ENCODE data around the gene OR4N2. TPM values are rescaled to one million over a fixed set of nuclear protein-coding genes. Genes with fewer than 3 reads are reported as not detected.
"Not testable (repeated sequence)": the region's sequence is repeated elsewhere in the genome, so short reads cannot be mapped to it uniquely, and the experiment has no call there.

Gene OR4N2, protein sequence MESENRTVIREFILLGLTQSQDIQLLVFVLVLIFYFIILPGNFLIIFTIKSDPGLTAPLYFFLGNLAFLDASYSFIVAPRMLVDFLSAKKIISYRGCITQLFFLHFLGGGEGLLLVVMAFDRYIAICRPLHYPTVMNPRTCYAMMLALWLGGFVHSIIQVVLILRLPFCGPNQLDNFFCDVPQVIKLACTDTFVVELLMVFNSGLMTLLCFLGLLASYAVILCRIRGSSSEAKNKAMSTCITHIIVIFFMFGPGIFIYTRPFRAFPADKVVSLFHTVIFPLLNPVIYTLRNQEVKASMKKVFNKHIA
- total RNA-seq: not detected

DNA sequence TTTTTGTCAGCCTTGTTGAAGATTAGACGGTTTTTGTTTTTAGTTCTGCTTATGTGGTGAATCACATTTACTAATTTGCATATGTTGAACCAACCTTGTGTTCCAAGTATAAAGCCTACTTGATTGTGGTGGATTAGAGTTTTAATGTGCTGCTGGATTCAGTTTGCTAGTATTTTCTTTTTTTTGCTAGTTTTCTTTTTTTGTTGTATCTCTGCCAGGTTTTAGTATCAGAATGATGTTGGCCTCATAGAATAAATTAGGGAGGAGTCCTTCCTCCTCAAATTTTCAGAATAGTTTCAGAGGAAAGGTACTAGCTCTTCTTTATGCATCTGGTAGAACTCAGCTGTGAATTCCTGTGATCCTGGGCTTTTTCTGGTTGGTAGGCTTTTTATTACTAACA lies at the start of gene OR4N2:
TSS of gene OR4N2 (plus strand) at position 301 of the 400 bp plus-strand sequence. CDS start 23,679 bp downstream, outside the sequence.
- ATAC-seq; H3K4me1 Mint-ChIP-seq (ENCODE audit: low read depth); POLR2A ChIA-PET; CTCF ChIA-PET; H3K4me3 Mint-ChIP-seq; H3K27ac Mint-ChIP-seq; DNase-seq; H3K27me3 Mint-ChIP-seq (ENCODE audit: low read depth); H3K36me3 Mint-ChIP-seq (ENCODE audit: low read depth); H3K9me3 Mint-ChIP-seq (ENCODE audit: insufficient read depth): not testable (repeated sequence)

- CTCF ChIA-PET: no interaction called here
- Mint-ChIP-seq H3K4me1 (ENCODE audit: low read depth) (no peaks in the 10 kb centered on the region), H3K27ac (no peak overlapping the region), H3K27me3 (ENCODE audit: low read depth) (no peaks in the 10 kb centered on the region), H3K36me3 (ENCODE audit: low read depth) (no peaks in the 10 kb centered on the region), H3K9me3 (ENCODE audit: insufficient read depth) (no peaks in the 10 kb centered on the region), H3K4me3 (no peak overlapping the region)
- POLR2A ChIA-PET: no interaction called here
- ATAC-seq: no peak
- no peak for DNase-seq
Measured at GRCh38 chr14:19754172-19754571, 49.4 kb upstream of the OR4N2 start.

DNA sequence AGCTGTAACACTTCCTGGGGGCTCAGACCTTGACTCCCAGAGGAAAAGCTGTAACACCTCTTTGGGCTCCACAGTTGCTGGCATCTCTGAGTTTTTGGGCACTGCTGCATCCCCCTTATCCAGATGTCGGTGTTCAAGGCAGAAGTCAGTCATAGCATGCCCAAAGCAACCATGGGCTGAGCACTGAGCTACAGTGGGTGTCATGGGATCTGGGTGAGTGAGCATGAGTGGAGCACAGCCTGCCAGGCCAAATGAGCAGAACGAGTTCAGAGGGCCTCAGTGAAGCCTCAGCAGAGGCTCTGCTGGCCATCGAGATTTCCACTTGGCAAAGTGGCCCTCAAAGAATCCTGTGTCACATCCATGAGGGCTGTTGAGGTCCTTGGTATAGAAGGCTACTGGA lies 32.1 kb upstream of the OR4N2 start:
- H3K9me3 Mint-ChIP-seq (ENCODE audit: insufficient read depth); H3K27me3 Mint-ChIP-seq (ENCODE audit: low read depth); H3K27ac Mint-ChIP-seq; H3K4me1 Mint-ChIP-seq (ENCODE audit: low read depth); ATAC-seq; CTCF ChIA-PET; POLR2A ChIA-PET; DNase-seq; H3K4me3 Mint-ChIP-seq; H3K36me3 Mint-ChIP-seq (ENCODE audit: low read depth): not testable (repeated sequence)

DNA sequence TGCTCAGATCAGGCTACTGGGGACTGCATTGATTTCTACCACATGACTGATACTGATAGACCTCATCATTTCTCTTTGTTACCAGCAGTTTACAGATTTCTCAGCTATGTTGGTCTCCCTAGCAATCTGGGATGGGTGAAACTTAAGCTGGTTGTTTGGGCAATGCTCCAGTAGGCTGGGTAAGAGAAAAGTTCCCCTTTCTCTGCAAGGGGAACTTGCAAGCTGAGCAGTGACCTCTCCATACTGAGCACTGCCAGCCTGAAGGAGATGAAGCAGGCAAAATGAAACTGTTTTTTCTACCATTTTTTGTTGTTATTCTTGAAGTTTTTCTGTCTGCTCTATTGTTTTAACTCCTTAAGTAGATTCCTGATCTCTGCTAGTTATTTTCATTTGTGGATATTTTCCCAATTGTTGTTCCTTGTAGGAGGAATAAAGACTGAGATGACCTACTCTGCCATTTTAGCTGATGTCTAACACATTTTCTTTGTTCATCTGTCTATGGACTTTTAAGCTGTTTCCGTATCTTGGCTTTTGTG lies 31.6 kb upstream of the OR4N2 start:
- Mint-ChIP-seq H3K27ac (no peak overlapping the region), H3K4me3 (no peak overlapping the region), H3K36me3 (ENCODE audit: low read depth) (no peaks in the 10 kb centered on the region), H3K4me1 (ENCODE audit: low read depth) (no peaks in the 10 kb centered on the region), H3K9me3 (ENCODE audit: insufficient read depth) (peaks cover 9% of the 10 kb centered on the region), H3K27me3 (ENCODE audit: low read depth) (no peaks in the 10 kb centered on the region)
- no peak for ATAC-seq
- ChIA-PET POLR2A (no interaction called here), CTCF (no interaction called here)
- DNase-seq: no peak

DNA sequence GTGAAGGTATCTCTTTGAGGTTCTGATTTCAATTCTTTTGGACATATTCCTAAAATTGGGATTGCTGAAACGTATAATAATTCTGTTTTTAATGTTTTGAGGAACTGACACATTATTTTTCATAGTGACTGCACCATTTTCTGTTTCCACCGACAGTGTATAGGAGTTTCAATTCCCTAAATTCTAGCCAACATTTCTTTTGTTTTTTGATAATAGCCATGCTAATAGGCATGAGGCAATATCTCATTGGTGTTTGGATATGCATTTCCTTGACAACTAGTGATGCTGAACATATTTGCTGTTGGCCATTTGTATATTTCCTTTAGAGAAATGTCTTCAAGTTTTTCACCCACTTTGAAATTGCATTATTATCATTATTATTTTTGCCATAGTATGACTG lies 31.1 kb upstream of the OR4N2 start:
- H3K36me3 Mint-ChIP-seq (ENCODE audit: low read depth); H3K4me1 Mint-ChIP-seq (ENCODE audit: low read depth); ATAC-seq; H3K27ac Mint-ChIP-seq; H3K9me3 Mint-ChIP-seq (ENCODE audit: insufficient read depth); POLR2A ChIA-PET; H3K27me3 Mint-ChIP-seq (ENCODE audit: low read depth); DNase-seq; CTCF ChIA-PET; H3K4me3 Mint-ChIP-seq: not testable (repeated sequence)

DNA sequence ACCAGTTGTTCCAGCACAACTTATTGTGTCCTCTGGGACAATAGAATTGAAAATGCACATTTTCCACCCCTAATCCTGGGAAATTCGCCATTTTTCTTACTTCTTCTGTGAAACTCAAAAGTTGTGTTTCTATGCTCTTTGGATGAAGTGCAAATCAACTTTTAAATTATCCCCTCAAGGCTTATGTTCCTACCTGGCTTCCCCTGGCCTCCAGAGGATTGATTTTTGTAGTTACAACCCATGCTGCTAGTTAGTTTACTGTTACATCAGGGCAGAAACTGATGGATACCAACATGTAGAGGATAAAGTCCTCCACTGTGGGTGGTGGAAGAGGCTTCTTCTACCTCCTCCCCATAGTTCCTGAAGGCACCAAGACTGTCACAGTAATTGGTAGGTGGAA lies 30.4 kb upstream of the OR4N2 start, which contains the start of gene OR4M1:
TSS of gene OR4M1 (plus strand) at position 301 of the 400 bp plus-strand sequence. CDS start 6,819 bp downstream, outside the sequence.
- H3K27me3 Mint-ChIP-seq (ENCODE audit: low read depth); POLR2A ChIA-PET; H3K9me3 Mint-ChIP-seq (ENCODE audit: insufficient read depth); CTCF ChIA-PET; ATAC-seq; H3K36me3 Mint-ChIP-seq (ENCODE audit: low read depth); H3K4me3 Mint-ChIP-seq; H3K4me1 Mint-ChIP-seq (ENCODE audit: low read depth); H3K27ac Mint-ChIP-seq; DNase-seq: not testable (repeated sequence)

DNA sequence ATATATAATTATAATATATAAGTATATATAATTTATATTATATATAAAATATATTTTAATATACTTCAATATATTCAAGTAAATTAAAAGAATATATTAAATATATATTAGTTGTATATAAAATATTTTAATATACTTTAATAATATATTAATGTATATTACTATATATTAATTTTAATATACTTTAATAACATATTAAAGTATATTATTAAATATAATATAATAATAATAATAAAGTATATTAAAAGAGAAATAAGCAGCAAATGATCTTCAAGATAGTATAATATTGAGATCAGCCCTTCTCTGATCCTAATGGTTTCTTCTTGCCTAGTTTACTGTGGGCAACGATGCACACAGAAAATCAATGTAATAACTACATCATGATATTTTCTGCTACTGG lies 28.0 kb upstream of the OR4N2 start:
- Mint-ChIP-seq H3K4me1 (ENCODE audit: low read depth) (no peaks in the 10 kb centered on the region), H3K9me3 (ENCODE audit: insufficient read depth) (peaks cover 8% of the 10 kb centered on the region), H3K36me3 (ENCODE audit: low read depth) (no peaks in the 10 kb centered on the region), H3K27ac (no peak overlapping the region), H3K27me3 (ENCODE audit: low read depth) (no peaks in the 10 kb centered on the region), H3K4me3 (no peak overlapping the region)
- ChIA-PET POLR2A (no interaction called here), CTCF (no interaction called here)
- DNase-seq (no peak), ATAC-seq (no peak)

DNA sequence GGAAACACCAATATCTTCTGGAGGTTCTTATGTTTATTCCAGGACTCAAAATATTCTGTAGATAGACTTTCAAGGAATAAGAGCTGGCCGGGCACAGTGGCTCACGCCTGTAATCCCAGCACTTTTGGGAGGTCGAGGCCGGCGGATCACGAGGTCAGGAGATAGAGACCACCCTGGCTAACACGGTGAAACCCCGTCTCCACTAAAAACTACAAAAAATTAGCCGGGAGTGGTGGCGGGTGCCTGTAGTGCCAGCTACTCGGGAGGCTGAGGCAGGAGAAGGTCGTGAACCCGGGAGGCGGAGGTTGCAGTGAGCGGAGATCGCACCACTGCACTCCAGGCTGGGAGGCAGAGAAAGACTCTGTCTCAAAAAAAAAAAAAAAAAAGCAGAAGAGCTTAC lies 17.7 kb upstream of the OR4N2 start:
- DNase-seq; H3K9me3 Mint-ChIP-seq (ENCODE audit: insufficient read depth); H3K27ac Mint-ChIP-seq; POLR2A ChIA-PET; H3K4me3 Mint-ChIP-seq; CTCF ChIA-PET; H3K36me3 Mint-ChIP-seq (ENCODE audit: low read depth); H3K27me3 Mint-ChIP-seq (ENCODE audit: low read depth); ATAC-seq; H3K4me1 Mint-ChIP-seq (ENCODE audit: low read depth): not testable (repeated sequence)

- H3K36me3 Mint-ChIP-seq (ENCODE audit: low read depth); CTCF ChIA-PET; H3K4me1 Mint-ChIP-seq (ENCODE audit: low read depth); H3K27ac Mint-ChIP-seq; H3K27me3 Mint-ChIP-seq (ENCODE audit: low read depth); H3K9me3 Mint-ChIP-seq (ENCODE audit: insufficient read depth); H3K4me3 Mint-ChIP-seq; DNase-seq; ATAC-seq; POLR2A ChIA-PET: not testable (repeated sequence)
Measured at GRCh38 chr14:19787318-19787717, 16.3 kb upstream of the OR4N2 start.

DNA sequence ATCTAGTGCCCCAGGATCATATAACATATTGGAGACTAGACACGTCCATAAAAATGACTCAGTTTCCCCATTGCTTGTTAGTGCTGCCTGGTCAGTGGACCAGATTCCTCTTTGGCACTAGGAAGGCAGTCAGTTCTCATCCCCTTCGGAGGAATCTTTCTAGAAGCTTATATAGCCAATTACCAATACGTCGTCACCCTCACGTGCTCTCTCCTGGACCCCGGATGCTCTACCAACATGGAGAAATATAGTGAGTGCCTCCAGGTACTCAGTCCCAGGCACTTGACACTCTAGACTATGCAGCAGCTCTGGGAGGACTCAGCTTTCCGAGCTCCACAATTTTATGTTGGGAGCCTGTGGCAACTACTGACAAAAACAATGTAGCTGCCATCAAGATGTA lies 15.4 kb upstream of the OR4N2 start:
- not testable (repeated sequence) for H3K27ac Mint-ChIP-seq

GRCh38 chr14:19796520-19797108 lies 7.0 kb upstream of the OR4N2 start:
- POLR2A ChIA-PET; H3K4me3 Mint-ChIP-seq; H3K27ac Mint-ChIP-seq; H3K36me3 Mint-ChIP-seq (ENCODE audit: low read depth); DNase-seq; H3K9me3 Mint-ChIP-seq (ENCODE audit: insufficient read depth); H3K4me1 Mint-ChIP-seq (ENCODE audit: low read depth); CTCF ChIA-PET; H3K27me3 Mint-ChIP-seq (ENCODE audit: low read depth); ATAC-seq: not testable (repeated sequence)

More for the DNA sequence above, 15.4 kb upstream of the OR4N2 start:
- H3K27me3 Mint-ChIP-seq (ENCODE audit: low read depth); H3K36me3 Mint-ChIP-seq (ENCODE audit: low read depth); H3K9me3 Mint-ChIP-seq (ENCODE audit: insufficient read depth); ATAC-seq; H3K4me3 Mint-ChIP-seq; H3K4me1 Mint-ChIP-seq (ENCODE audit: low read depth); DNase-seq; CTCF ChIA-PET; POLR2A ChIA-PET: not testable (repeated sequence)

GRCh38 chr14:19799880-19800279 lies 3.7 kb upstream of the OR4N2 start:
- H3K9me3 Mint-ChIP-seq (ENCODE audit: insufficient read depth): no peaks in the 10 kb centered on the region
- H3K4me1 Mint-ChIP-seq (ENCODE audit: low read depth): no peaks in the 10 kb centered on the region
- no peaks in the 10 kb centered on the region for H3K36me3 Mint-ChIP-seq (ENCODE audit: low read depth)
- POLR2A ChIA-PET: no interaction called here
- CTCF ChIA-PET: no interaction called here
- no peak overlapping the region for H3K27ac Mint-ChIP-seq
- H3K4me3 Mint-ChIP-seq: no peak overlapping the region
- DNase-seq: no peak
- H3K27me3 Mint-ChIP-seq (ENCODE audit: low read depth): no peaks in the 10 kb centered on the region
- no peak for ATAC-seq

Data from activated CD8-positive, alpha-beta T cell treated with anti-CD3 and anti-CD28 coated beads, Interleukin-2, amount 10 ng/mL, durations not matched to agents 7 days and 5 days (primary cell).